DMS53 (cell line): ENCODE results near the gene TYMP.

ENCODE experiments used
- DNase-seq: peaks from one replicate; lab custom pipeline; 2025; lab: John Stamatoyannopoulos, UW

TYMP gene

GRCh38 chr22:50483556-50483955 is 46.3 kb downstream of the TYMP start:
- no peak for DNase-seq

- DNase-seq: no peak
These were observed 46.7 kb downstream of the TYMP start for GRCh38 chr22:50483106-50483505.

GRCh38 chr22:50482107-50483074 is 47.4 kb downstream of the TYMP start:
- DNase-seq: no peak

GRCh38 chr22:50481440-50482106 is 48.2 kb downstream of the TYMP start, which contains the start of gene ADM2:
Gene ADM2 (plus strand): TSS chr22:50481543. CDS start chr22:50481848, 305 bp downstream.
- peak; percentile 48 for DNase-seq

- DNase-seq: no peak
These were observed 48.8 kb downstream of the TYMP start for GRCh38 chr22:50481045-50481439.

GRCh38 chr22:50479721-50480120 is 50.1 kb downstream of the TYMP start:
- DNase-seq: no peak

GRCh38 chr22:50477923-50478322 is 51.9 kb downstream of the TYMP start:
- no peak for DNase-seq

- no peak for DNase-seq
These were observed 52.9 kb downstream of the TYMP start for GRCh38 chr22:50476868-50477267.
